ENCODE measurements around the gene HAPLN2. TPM values are rescaled to one million over a fixed set of nuclear protein-coding genes. Genes with fewer than 3 reads are reported as not detected.
A peak's percentile ranks its signal among the peaks of the same experiment; 100 is the strongest.
"Not testable (repeated sequence)": the region's sequence is repeated elsewhere in the genome, so short reads cannot be mapped to it uniquely, and the experiment has no call there.

HAPLN2 gene
- total and polyA plus RNA-seq, 2 donors: 4.0 TPM; not detected in 1

DNA sequence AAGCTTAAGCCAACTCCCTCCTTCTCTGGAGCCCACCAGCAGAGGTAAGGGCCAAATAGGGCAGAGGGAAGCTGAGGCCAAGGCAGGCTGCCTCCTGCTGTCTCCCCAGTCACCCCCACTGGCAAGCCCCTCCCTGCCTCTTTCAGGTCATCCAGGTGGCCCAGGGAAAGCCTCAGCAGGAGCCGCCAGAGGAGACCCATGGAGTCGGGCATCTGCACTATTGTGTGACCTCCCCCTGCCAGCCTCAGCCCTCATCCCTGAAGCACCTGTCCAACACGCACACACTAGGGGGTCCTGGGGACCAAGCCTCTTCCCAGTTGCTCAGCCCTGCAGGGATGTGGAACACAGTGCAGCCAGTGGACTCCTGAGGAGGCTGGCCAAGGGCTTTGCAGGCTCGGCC lies 32.9 kb upstream of the HAPLN2 start:
- H3K4me1 ChIP-seq (ENCODE audit: insufficient read depth): no peaks in the 10 kb centered on the region
- no peak overlapping the region for H3K27ac ChIP-seq (ENCODE audit: low read depth)
- DNase-seq (ENCODE audit: extremely low spot score): no peak
- H3K36me3 ChIP-seq (ENCODE audit: insufficient read depth): no peaks in the 10 kb centered on the region
- no peak overlapping the region for H3K4me3 ChIP-seq (ENCODE audit: low read depth, low read length)
- WGBS: 76% methylated on average over 4 of the region's 4 CpGs

DNA sequence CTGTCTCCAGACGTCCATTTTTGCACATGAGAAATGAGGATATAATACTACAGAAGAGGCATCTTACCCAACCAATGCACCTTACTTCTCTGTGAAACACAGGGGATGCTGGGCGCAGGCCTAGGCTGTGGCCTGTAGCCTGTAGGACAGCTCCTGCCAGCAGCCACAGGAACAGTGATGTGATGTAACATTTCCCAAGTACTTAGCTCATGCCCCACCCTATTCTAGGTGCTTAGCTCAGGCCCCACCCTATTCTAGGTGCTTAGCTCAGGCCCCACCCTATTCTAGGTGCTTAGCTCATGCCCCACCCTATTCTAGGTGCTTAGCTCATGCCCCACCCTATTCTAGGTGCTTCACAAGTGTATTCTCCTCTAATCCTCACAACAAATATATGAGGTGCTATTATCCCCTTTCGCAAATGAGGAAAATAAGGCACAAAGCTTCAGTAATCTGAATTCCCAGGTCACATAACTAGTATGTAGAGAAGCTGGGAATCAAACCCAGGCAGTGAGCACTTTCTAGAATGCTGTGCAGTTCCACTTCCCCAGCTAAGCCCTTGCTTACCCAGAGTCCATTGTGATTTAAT lies 32.2 kb upstream of the HAPLN2 start:
- no peak for DNase-seq (ENCODE audit: extremely low spot score)
- no peaks in the 10 kb centered on the region for H3K36me3 ChIP-seq (ENCODE audit: insufficient read depth)
- no peaks in the 10 kb centered on the region for H3K4me1 ChIP-seq (ENCODE audit: insufficient read depth)
- 90% methylated on average over 3 of the region's 3 CpGs for WGBS
- H3K4me3 ChIP-seq (ENCODE audit: low read depth, low read length): no peak overlapping the region
- H3K27ac ChIP-seq (ENCODE audit: low read depth): no peak overlapping the region

GRCh38 chr1:156587927-156588326 lies 31.3 kb upstream of the HAPLN2 start:
- not testable (repeated sequence) for H3K4me3 ChIP-seq (ENCODE audit: low read depth, low read length); DNase-seq (ENCODE audit: extremely low spot score); H3K27ac ChIP-seq (ENCODE audit: low read depth); H3K36me3 ChIP-seq (ENCODE audit: insufficient read depth); H3K4me1 ChIP-seq (ENCODE audit: insufficient read depth)
- 85% methylated on average over 8 of the region's 8 CpGs for WGBS

- H3K27ac ChIP-seq (ENCODE audit: low read depth): no peak overlapping the region
- no peak overlapping the region for H3K4me3 ChIP-seq (ENCODE audit: low read depth, low read length)
- DNase-seq (ENCODE audit: extremely low spot score): no peak
- no peaks in the 10 kb centered on the region for H3K4me1 ChIP-seq (ENCODE audit: insufficient read depth)
- H3K36me3 ChIP-seq (ENCODE audit: insufficient read depth): no peaks in the 10 kb centered on the region
- WGBS: 54% methylated on average over 5 of the region's 5 CpGs
These were observed 29.7 kb upstream of the HAPLN2 start for GRCh38 chr1:156589546-156589945.

GRCh38 chr1:156590326-156591180 lies 28.7 kb upstream of the HAPLN2 start:
- H3K4me3 ChIP-seq (ENCODE audit: low read depth, low read length): no peak overlapping the region
- no peaks in the 10 kb centered on the region for H3K36me3 ChIP-seq (ENCODE audit: insufficient read depth)
- H3K27ac ChIP-seq (ENCODE audit: low read depth): no peak overlapping the region
- no peaks in the 10 kb centered on the region for H3K4me1 ChIP-seq (ENCODE audit: insufficient read depth)
- no peak for DNase-seq (ENCODE audit: extremely low spot score)
- WGBS: 83% methylated on average over 10 of the region's 10 CpGs

GRCh38 chr1:156591181-156591431 lies 28.1 kb upstream of the HAPLN2 start:
- H3K36me3 ChIP-seq (ENCODE audit: insufficient read depth): no peaks in the 10 kb centered on the region
- no peak for DNase-seq (ENCODE audit: extremely low spot score)
- 22% methylated on average over 6 of the region's 6 CpGs for WGBS
- H3K4me3 ChIP-seq (ENCODE audit: low read depth, low read length): peak overlapping the region; percentile 60
- H3K27ac ChIP-seq (ENCODE audit: low read depth): no peak overlapping the region
- H3K4me1 ChIP-seq (ENCODE audit: insufficient read depth): no peaks in the 10 kb centered on the region

- under 1% methylated on average over 60 of the region's 60 CpGs for WGBS
- DNase-seq (ENCODE audit: extremely low spot score): no peak
These were observed 27.6 kb upstream of the HAPLN2 start, which contains the start of gene NAXE for GRCh38 chr1:156591432-156592157. TSS of gene NAXE (plus strand) at chr1:156591776. CDS start at chr1:156591805, 29 bp downstream.

DNA sequence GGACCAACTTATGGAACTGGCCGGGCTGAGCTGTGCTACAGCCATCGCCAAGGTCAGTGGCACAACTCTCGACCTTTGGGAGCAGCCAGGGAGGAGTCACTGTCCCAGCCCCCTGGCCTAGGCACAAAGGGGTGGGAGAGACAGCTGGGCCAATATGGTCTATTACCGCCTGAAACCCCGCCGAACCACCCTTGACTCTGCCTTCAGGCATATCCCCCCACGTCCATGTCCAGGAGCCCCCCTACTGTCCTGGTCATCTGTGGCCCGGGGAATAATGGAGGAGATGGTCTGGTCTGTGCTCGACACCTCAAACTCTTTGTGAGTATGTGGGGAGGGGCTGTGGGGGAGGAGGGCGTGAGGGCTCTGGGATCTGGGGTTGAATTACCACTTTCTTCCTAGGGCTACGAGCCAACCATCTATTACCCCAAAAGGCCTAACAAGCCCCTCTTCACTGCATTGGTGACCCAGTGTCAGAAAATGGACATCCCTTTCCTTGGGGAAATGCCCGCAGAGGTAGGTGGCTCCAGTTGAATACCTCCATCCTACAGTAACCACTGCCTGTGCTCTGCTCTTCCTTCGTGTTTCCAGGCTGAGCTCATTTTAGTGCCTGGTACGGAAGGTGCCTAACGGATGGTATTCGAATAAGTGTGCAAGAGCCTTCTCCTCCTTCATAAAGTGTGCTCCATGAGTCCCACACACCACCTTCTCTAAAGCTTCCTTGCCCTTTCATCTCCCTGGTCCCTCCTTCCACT lies 26.9 kb upstream of the HAPLN2 start:
- Histone ChIP-seq H3K27ac (ENCODE audit: low read depth) (no peak overlapping the region), H3K4me3 (ENCODE audit: low read depth, low read length) (peak overlapping the region; percentile 60), H3K36me3 (ENCODE audit: insufficient read depth) (no peaks in the 10 kb centered on the region), H3K4me1 (ENCODE audit: insufficient read depth) (no peaks in the 10 kb centered on the region)
- no peak for DNase-seq (ENCODE audit: extremely low spot score)
- 47% methylated on average over 16 of the region's 16 CpGs for WGBS

More at GRCh38 chr1:156591432-156592157, 27.6 kb upstream of the HAPLN2 start, which contains the start of gene NAXE:
- peak within 1 kb of the TSS; percentile 60 for H3K4me3 ChIP-seq (ENCODE audit: low read depth, low read length)
- no peaks in the 10 kb centered on the region for H3K36me3 ChIP-seq (ENCODE audit: insufficient read depth)
- no peaks in the 10 kb centered on the region for H3K4me1 ChIP-seq (ENCODE audit: insufficient read depth)
- peak within 1 kb of the TSS; percentile 79 for H3K27ac ChIP-seq (ENCODE audit: low read depth)

DNA sequence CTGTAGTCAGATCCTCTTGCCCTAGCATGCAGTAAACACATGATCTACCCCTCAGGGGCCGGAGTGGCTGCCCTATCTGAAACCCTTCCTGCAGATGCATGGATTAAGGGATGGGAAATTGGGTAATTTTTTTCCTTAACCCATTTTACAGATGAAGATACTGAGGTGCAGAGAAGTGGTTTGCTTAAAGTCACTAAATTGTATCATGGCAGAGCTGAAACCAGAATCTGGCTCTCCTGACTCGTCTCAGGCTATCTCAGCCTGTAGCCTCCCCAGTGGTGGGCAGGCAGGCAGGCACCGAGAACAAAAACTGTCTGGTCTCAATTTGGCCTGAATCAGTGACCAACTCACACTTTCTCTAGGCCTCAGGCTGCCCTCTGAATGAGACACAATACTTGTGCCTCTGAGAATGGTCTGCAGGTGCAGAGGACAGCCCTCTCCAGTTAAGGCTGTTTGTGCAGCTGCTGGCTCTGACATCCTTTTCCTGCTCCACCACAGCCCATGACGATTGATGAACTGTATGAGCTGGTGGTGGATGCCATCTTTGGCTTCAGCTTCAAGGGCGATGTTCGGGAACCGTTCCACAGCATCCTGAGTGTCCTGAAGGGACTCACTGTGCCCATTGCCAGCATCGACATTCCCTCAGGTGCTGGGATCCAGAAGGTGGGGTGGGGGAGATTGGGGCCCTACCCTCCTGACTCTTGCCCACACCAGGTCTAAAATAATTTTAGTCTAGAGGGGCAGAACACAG lies 26.1 kb upstream of the HAPLN2 start:
- DNase-seq (ENCODE audit: extremely low spot score): no peak
- Histone ChIP-seq H3K27ac (ENCODE audit: low read depth) (no peak overlapping the region), H3K36me3 (ENCODE audit: insufficient read depth) (no peaks in the 10 kb centered on the region), H3K4me1 (ENCODE audit: insufficient read depth) (no peaks in the 10 kb centered on the region), H3K4me3 (ENCODE audit: low read depth, low read length) (no peak overlapping the region)
- 86% methylated on average over 8 of the region's 8 CpGs for WGBS

DNA sequence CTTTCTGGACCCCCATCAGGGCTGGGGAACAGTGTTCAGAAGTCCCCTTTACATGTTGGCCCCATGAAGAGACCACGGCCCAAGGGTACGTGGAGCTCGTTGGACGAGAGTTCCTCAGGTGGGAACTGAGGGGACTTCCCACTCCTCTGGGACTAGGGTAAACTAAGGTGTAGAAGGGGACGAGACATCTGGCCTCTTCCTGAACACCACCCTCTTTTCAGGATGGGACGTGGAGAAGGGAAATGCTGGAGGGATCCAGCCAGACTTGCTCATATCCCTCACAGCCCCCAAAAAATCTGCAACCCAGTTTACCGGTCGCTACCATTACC lies 25.6 kb upstream of the HAPLN2 start:
- Histone ChIP-seq H3K36me3 (ENCODE audit: insufficient read depth) (no peaks in the 10 kb centered on the region), H3K4me3 (ENCODE audit: low read depth, low read length) (no peak overlapping the region), H3K4me1 (ENCODE audit: insufficient read depth) (no peaks in the 10 kb centered on the region), H3K27ac (ENCODE audit: low read depth) (no peak overlapping the region)
- 89% methylated on average over 8 of the region's 8 CpGs for WGBS
- DNase-seq (ENCODE audit: extremely low spot score): no peak

DNA sequence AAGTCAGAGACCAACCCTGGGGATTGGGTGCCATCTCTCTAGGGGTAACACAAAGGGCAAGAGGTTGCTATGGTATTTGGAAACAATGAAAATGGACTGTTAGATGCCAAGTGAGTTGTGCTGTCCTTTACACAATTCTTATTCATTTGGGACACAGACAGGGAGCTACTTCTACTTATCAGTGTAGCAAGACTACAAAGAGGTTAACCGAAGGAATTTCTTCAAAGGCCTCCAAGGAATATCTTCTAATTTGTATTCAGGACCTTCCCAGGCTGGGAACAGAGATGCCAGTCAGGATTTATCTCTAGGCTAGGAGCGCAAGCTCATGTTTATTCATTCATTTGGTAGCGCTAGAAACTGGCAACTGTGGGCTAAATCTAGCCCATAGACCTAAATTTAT lies 25.0 kb upstream of the HAPLN2 start:
- Histone ChIP-seq H3K36me3 (ENCODE audit: insufficient read depth) (no peaks in the 10 kb centered on the region), H3K4me1 (ENCODE audit: insufficient read depth) (no peaks in the 10 kb centered on the region), H3K27ac (ENCODE audit: low read depth) (no peak overlapping the region), H3K4me3 (ENCODE audit: low read depth, low read length) (no peak overlapping the region)
- 86% methylated on average over 3 of the region's 3 CpGs for WGBS
- DNase-seq (ENCODE audit: extremely low spot score): no peak

GRCh38 chr1:156595016-156595415 lies 24.2 kb upstream of the HAPLN2 start:
- Histone ChIP-seq H3K4me3 (ENCODE audit: low read depth, low read length) (no peak overlapping the region), H3K27ac (ENCODE audit: low read depth) (no peak overlapping the region), H3K36me3 (ENCODE audit: insufficient read depth) (no peaks in the 10 kb centered on the region), H3K4me1 (ENCODE audit: insufficient read depth) (no peaks in the 10 kb centered on the region)
- WGBS: 95% methylated on average over 2 of the region's 2 CpGs
- DNase-seq (ENCODE audit: extremely low spot score): no peak

DNA sequence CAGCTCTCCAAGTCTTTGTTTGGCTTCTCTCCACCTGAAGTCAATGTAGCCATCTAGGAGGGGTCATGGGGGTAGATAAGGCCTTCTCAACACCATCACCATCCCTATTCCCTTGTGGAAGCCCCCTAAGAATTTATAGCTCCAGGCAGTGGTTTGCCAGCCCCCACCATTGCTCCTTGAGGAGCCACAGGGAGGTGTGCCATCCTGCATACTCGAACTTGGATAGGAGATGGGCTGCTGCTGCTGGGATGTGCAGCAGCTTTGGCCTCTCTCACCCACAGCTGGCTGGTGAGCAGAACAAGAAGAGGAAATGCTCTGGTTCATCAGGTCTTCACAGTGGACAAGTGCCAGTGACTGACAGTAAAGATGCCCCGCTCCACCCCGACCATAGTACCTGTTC lies 22.8 kb upstream of the HAPLN2 start:
- Histone ChIP-seq H3K36me3 (ENCODE audit: insufficient read depth) (no peaks in the 10 kb centered on the region), H3K27ac (ENCODE audit: low read depth) (no peak overlapping the region), H3K4me1 (ENCODE audit: insufficient read depth) (no peaks in the 10 kb centered on the region), H3K4me3 (ENCODE audit: low read depth, low read length) (no peak overlapping the region)
- WGBS: 89% methylated on average over 3 of the region's 3 CpGs
- no peak for DNase-seq (ENCODE audit: extremely low spot score)

All from urinary bladder (tissue), 4 donors.